Hepatocyte (in vitro differentiated cells): Measurements from ENCODE around the gene RAB11FIP4. TPM values are rescaled to one million over a fixed set of nuclear protein-coding genes. Genes with fewer than 3 reads are reported as not detected.

Experiments used
- DNase-seq: peaks from one replicate; pipeline ENCODE4 v3.0.0-alpha.2; 2016; ENCODE audit warnings: low spot score
- H2AFZ ChIP-seq: fragments of 200-600 bp; sonication (generic); 2 replicates; pipeline ENCODE4 v1.6.0; 2016; ENCODE audit warnings: antibody characterized with exemption, mild to moderate bottlenecking
- H3K27ac ChIP-seq: fragments of 200-600 bp; sonication (generic); 2 replicates; pipeline ENCODE4 v1.5.1; 2016; ENCODE audit warnings: mild to moderate bottlenecking
- H3K27me3 ChIP-seq: fragments of 200-600 bp; sonication (generic); 2 replicates; pipeline ENCODE4 v1.6.1; 2016
- H3K36me3 ChIP-seq: fragments of 200-600 bp; sonication (generic); replicated peaks from 2 replicates; pipeline ENCODE4 v1.5.1; 2016; ENCODE audit warnings: low read depth; ENCODE audit not compliant: insufficient read depth
- H3K4me1 ChIP-seq: fragments of 200-600 bp; sonication (generic); 2 replicates; pipeline ENCODE4 v1.5.1; 2016; ENCODE audit warnings: mild to moderate bottlenecking, moderate library complexity; ENCODE audit not compliant: insufficient read depth
- H3K4me2 ChIP-seq: fragments of 200-600 bp; sonication (generic); 2 replicates; pipeline ENCODE4 v1.6.0; 2016
- H3K4me3 ChIP-seq: fragments of 200-600 bp; sonication (generic); 2 replicates; pipeline ENCODE4 v1.5.1; 2016; ENCODE audit warnings: mild to moderate bottlenecking
- H3K79me2 ChIP-seq: fragments of 200-600 bp; sonication (generic); 2 replicates; pipeline ENCODE4 v1.6.0; 2017; ENCODE audit warnings: mild to moderate bottlenecking
- H3K9me2 ChIP-seq: fragments of 200-600 bp; sonication (generic); replicated peaks from 2 replicates; pipeline ENCODE4 v1.6.0; 2017; ENCODE audit warnings: mild to moderate bottlenecking; ENCODE audit not compliant: insufficient read depth
- H3K9me3 ChIP-seq: fragments of 200-600 bp; sonication (generic); 2 replicates; pipeline ENCODE4 v1.5.1; 2016; ENCODE audit warnings: low read depth, mild to moderate bottlenecking
- H4K20me1 ChIP-seq: fragments of 200-600 bp; sonication (generic); 2 replicates; pipeline ENCODE4 v1.6.0; 2016; ENCODE audit warnings: mild to moderate bottlenecking; ENCODE audit not compliant: insufficient read depth, poor library complexity, severe bottlenecking
- CTCF ChIP-seq: fragments of 200-600 bp; sonication (generic); IDR thresholded peaks from 2 replicates; pipeline ENCODE4 v1.5.1; 2016; ENCODE audit warnings: antibody characterized with exemption, mild to moderate bottlenecking; ENCODE audit not compliant: poor library complexity
- EZH2 ChIP-seq: fragments of 200-600 bp; sonication (generic); IDR thresholded peaks from 2 replicates; pipeline ENCODE4 v1.6.1; 2016; ENCODE audit warnings: antibody characterized with exemption, mild to moderate bottlenecking, borderline replicate concordance
- EZH2phosphoT487 ChIP-seq: fragments of 200-600 bp; sonication (generic); IDR thresholded peaks from one replicate; pipeline ENCODE4 v1.6.1; 2018; ENCODE audit warnings: antibody characterized with exemption, mild to moderate bottlenecking, low read depth, moderate library complexity; ENCODE audit not compliant: unreplicated experiment, severe bottlenecking
- WGBS: methylation state at CpG from one replicate; pipeline ENCODE4 v1.1.6; 2016; ENCODE audit warnings: low lambda C conversion rate; ENCODE audit errors: missing lambda C conversion rate; 5-methylcytosine and 5-hydroxymethylcytosine counted together
- polyA plus RNA-seq: library from polyadenylated mRNA; unstranded; fragments of >200 nt; fragmentation: Nextera tagmentation; extraction: Ambion mirVana; gene quantifications from 2 replicates; pipeline ENCODE4 v1.2.1, GENCODE V29; 2016
- total RNA-seq: library from RNA; depleted of rRNA; stranded (reverse); fragments of >200 nt; gene quantifications from 2 replicates; pipeline ENCODE4 v1.2.3, GENCODE V29; 2014

Gene RAB11FIP4
- total and polyA plus RNA-seq, 2 experiments from 2014 or later = 25.8 to 35.6 TPM

GRCh38 chr17:31544186-31544585 lies 152.7 kb downstream of the RAB11FIP4 start:
- no peak overlapping the region for H2AFZ ChIP-seq
- no peak for DNase-seq
- H3K27ac ChIP-seq = no peak overlapping the region
- H3K4me2 ChIP-seq = no peak overlapping the region
- no peaks in the 10 kb centered on the region for H3K36me3 ChIP-seq
- H3K4me1 ChIP-seq = peaks cover 4% of the 10 kb centered on the region
- WGBS = 24% methylated on average over 3 of the region's 3 CpGs
- TF ChIP-seq CTCF = no peak
- no peak for TF ChIP-seq EZH2
- TF ChIP-seq EZH2phosphoT487 = no peak
- no peak overlapping the region for H3K4me3 ChIP-seq
- H4K20me1 ChIP-seq = no peaks in the 10 kb centered on the region
- no peaks in the 10 kb centered on the region for H3K9me2 ChIP-seq
- H3K27me3 ChIP-seq = no peaks in the 10 kb centered on the region
- no peaks in the 10 kb centered on the region for H3K9me3 ChIP-seq
- H3K79me2 ChIP-seq = no peaks in the 10 kb centered on the region

GRCh38 chr17:31546650-31547049 lies 155.2 kb downstream of the RAB11FIP4 start:
- Histone ChIP-seq H2AFZ (no peak overlapping the region), H3K9me3 (no peaks in the 10 kb centered on the region), H3K36me3 (no peaks in the 10 kb centered on the region), H3K9me2 (no peaks in the 10 kb centered on the region), H3K4me1 (peaks cover 4% of the 10 kb centered on the region), H3K4me2 (no peak overlapping the region), H4K20me1 (no peaks in the 10 kb centered on the region), H3K4me3 (no peak overlapping the region), H3K27ac (no peak overlapping the region), H3K27me3 (no peaks in the 10 kb centered on the region), H3K79me2 (no peaks in the 10 kb centered on the region)
- whole genome bisulfite sequencing = 87% methylated on average over 4 of the region's 4 CpGs
- no peak for DNase-seq
- TF ChIP-seq CTCF (no peak), EZH2phosphoT487 (no peak), EZH2 (no peak)

- TF ChIP-seq CTCF (no peak), EZH2phosphoT487 (no peak), EZH2 (no peak)
- Histone ChIP-seq H3K9me3 (no peaks in the 10 kb centered on the region), H3K4me1 (peaks cover 4% of the 10 kb centered on the region), H3K36me3 (no peaks in the 10 kb centered on the region), H3K27ac (peak overlapping the region; percentile 92), H3K4me3 (peak overlapping the region; percentile 94), H3K4me2 (peak overlapping the region; percentile 90), H3K27me3 (no peaks in the 10 kb centered on the region), H4K20me1 (no peaks in the 10 kb centered on the region), H3K79me2 (no peaks in the 10 kb centered on the region), H2AFZ (peak overlapping the region; percentile 91), H3K9me2 (no peaks in the 10 kb centered on the region)
- DNase-seq = no peak
- WGBS = 58% methylated on average over 5 of the region's 5 CpGs
These were observed 157.2 kb downstream of the RAB11FIP4 start for GRCh38 chr17:31548709-31549108.

- no peaks in the 10 kb centered on the region for H4K20me1 ChIP-seq
- peak overlapping the region; percentile 92 for H3K27ac ChIP-seq
- no peak for TF ChIP-seq EZH2phosphoT487
- no peak for TF ChIP-seq EZH2
- TF ChIP-seq CTCF = no peak
- H3K9me2 ChIP-seq = no peaks in the 10 kb centered on the region
- H3K27me3 ChIP-seq = no peaks in the 10 kb centered on the region
- no peaks in the 10 kb centered on the region for H3K9me3 ChIP-seq
- DNase-seq = no peak
- peak overlapping the region; percentile 94 for H3K4me3 ChIP-seq
- H2AFZ ChIP-seq = peak overlapping the region; percentile 91
- peak overlapping the region; percentile 90 for H3K4me2 ChIP-seq
- no peaks in the 10 kb centered on the region for H3K36me3 ChIP-seq
- H3K4me1 ChIP-seq = peaks cover 4% of the 10 kb centered on the region
- no peaks in the 10 kb centered on the region for H3K79me2 ChIP-seq
- WGBS = 2% methylated on average over 13 of the region's 18 CpGs
These were observed 157.6 kb downstream of the RAB11FIP4 start for GRCh38 chr17:31549121-31549524.
